HepG2 (cell line): ENCODE data around the gene KRTCAP2. TPM values are rescaled to one million over a fixed set of nuclear protein-coding genes. Genes with fewer than 3 reads are reported as not detected.
A peak's percentile ranks its signal among the peaks of the same experiment; 100 is the strongest.

Source experiments
- ARID2 ChIP-seq: sonication (generic); formaldehyde crosslinking; IDR thresholded peaks from 2 replicates; pipeline ENCODE4 v1.8.1; 2022; ENCODE audit warnings: mild to moderate bottlenecking, missing genetic modification reagents, borderline replicate concordance
- CREB1 ChIP-seq, 2 experiments: fragments of 450-650 bp in 1 of 2; IDR thresholded peaks; 2 replicates each; pipeline ENCODE4 v1.6.1; 2016 to 2017; ENCODE audit warnings: control low read depth in 1 of 2, mild to moderate bottlenecking in 1 of 2, missing compliant biosample characterization in 1 of 2, missing genetic modification characterization in 1 of 2
- CREM ChIP-seq, 2 experiments: sonication (generic) in 1 of 2; formaldehyde crosslinking in 1 of 2; IDR thresholded peaks; 2 replicates each; pipeline versions ENCODE4 v1.4.0 to v1.6.1; 2016 to 2020; ENCODE audit warnings: antibody characterized with exemption in 1 of 2, mild to moderate bottlenecking in 1 of 2, missing genetic modification reagents in 1 of 2
- DMAP1 ChIP-seq: IDR thresholded peaks from 2 replicates; pipeline ENCODE4 v1.6.1; 2016
- DNMT3B ChIP-seq: conservative IDR thresholded peaks from 2 replicates; pipeline ENCODE4 v1.6.1; 2016; ENCODE audit warnings: missing biosample characterization, control low read depth
- HOXD1 ChIP-seq: sonication (generic); formaldehyde crosslinking; IDR thresholded peaks from 2 replicates; pipeline ENCODE4 v1.5.0; 2020; ENCODE audit warnings: missing genetic modification reagents
- KDM5A ChIP-seq: fragments of 200-600 bp; sonication (generic); IDR thresholded peaks from 2 replicates; pipeline ENCODE4 v1.7.0; 2018; ENCODE audit warnings: antibody characterized with exemption, mild to moderate bottlenecking, low read length, borderline replicate concordance
- KLF9 ChIP-seq: IDR thresholded peaks from 2 replicates; pipeline ENCODE4 v1.6.1; 2016; ENCODE audit warnings: low read depth
- SIN3A ChIP-seq: IDR thresholded peaks from 2 replicates; pipeline ENCODE4 v1.6.1; 2011; ENCODE audit warnings: low read depth, mild to moderate bottlenecking, control low read depth, low read length, borderline replicate concordance
- SPEN ChIP-seq: sonication (generic); formaldehyde crosslinking; IDR thresholded peaks from 2 replicates; pipeline ENCODE4 v1.5.1; 2020; ENCODE audit warnings: low read depth, mild to moderate bottlenecking, missing genetic modification reagents
- UBTF ChIP-seq: sonication (generic); formaldehyde crosslinking; IDR thresholded peaks from 2 replicates; pipeline ENCODE4 v1.4.0; 2020; ENCODE audit warnings: mild to moderate bottlenecking, missing genetic modification reagents
- ZBTB7A ChIP-seq: sonication (generic); formaldehyde crosslinking; IDR thresholded peaks from 2 replicates; pipeline ENCODE4 v1.8.0; 2022; ENCODE audit warnings: mild to moderate bottlenecking, missing genetic modification reagents
- ZFP36L1 ChIP-seq: sonication (generic); formaldehyde crosslinking; IDR thresholded peaks from 2 replicates; pipeline ENCODE4 v1.8.0; 2022; ENCODE audit warnings: mild to moderate bottlenecking, missing genetic modification reagents, moderate library complexity
- ZNF318 ChIP-seq: sonication (generic); formaldehyde crosslinking; IDR thresholded peaks from 2 replicates; pipeline ENCODE4 v1.4.0; 2020; ENCODE audit warnings: mild to moderate bottlenecking, missing genetic modification reagents
- ZNF574 ChIP-seq: sonication (generic); formaldehyde crosslinking; IDR thresholded peaks from 2 replicates; pipeline ENCODE4 v1.4.0; 2020; ENCODE audit warnings: missing genetic modification reagents
- ZNF878 ChIP-seq: sonication (generic); formaldehyde crosslinking; IDR thresholded peaks from 2 replicates; pipeline ENCODE4 v1.8.1; 2023; ENCODE audit warnings: mild to moderate bottlenecking, missing genetic modification reagents, moderate library complexity
- polyA plus RNA-seq, 8 experiments: library from polyadenylated mRNA; depleted of rRNA in 3 of 8; stranded (reverse) in 7 of 8; unstranded in 1 of 8; fragments of >200 nt; fragmentation: Illumina TruSeq in 4 of 8; extraction: Trizol in 4 of 8; gene quantifications; 2 replicates each; pipeline versions ENCODE4 v1.2.1 to v1.2.3, GENCODE V29; 2011 to 2016; ENCODE audit warnings: low read depth in 4 of 8, missing spikeins in 1 of 8, mixed read lengths in 1 of 8; ENCODE audit not compliant: insufficient read depth in 1 of 8
- total RNA-seq, 5 experiments: library from RNA; depleted of rRNA; stranded (reverse); fragments of >200 nt; fragmentation: Illumina TruSeq; extraction: Trizol; gene quantifications; 2 replicates each; pipeline ENCODE4 v1.2.3, GENCODE V29; 2016; ENCODE audit warnings: low read depth in 1 of 5

The KRTCAP2 gene
- total and polyA plus RNA-seq, 2 of the 13 experiments (the other 11 are each of a cell fraction or from before 2014, with no cell fraction given), result 77.3 to 79.4 TPM

- peak; percentile 97 for TF ChIP-seq ZNF318
- TF ChIP-seq SIN3A, result peak; percentile 52; the same call in 1 of the 2 replicates
- no peak; the same call in 1 of the 2 replicates for TF ChIP-seq UBTF (CRISPR knock-in tag)
- TF ChIP-seq KDM5A, result peak; percentile 25; the same call in 1 of the 2 replicates
- TF ChIP-seq CREB1 (IDR thresholded peaks at IDR 0.05), result peak; percentile 78
- TF ChIP-seq CREB1 (CRISPR knock-in tag; IDR thresholded peaks at IDR 0.05), result no peak
- peak; percentile 48 for TF ChIP-seq ZNF574 (CRISPR knock-in tag)
- 0 out of 2 replicates have a peak, but pooled peaks have one; percentile 51 for TF ChIP-seq HOXD1 (CRISPR knock-in tag)
- TF ChIP-seq ZNF878 (CRISPR knock-in tag), result peak; percentile 79
- peak; percentile 70; the same call in 1 of the 2 replicates for TF ChIP-seq ARID2 (CRISPR knock-in tag)
- TF ChIP-seq SPEN (CRISPR knock-in tag), result peak; percentile 77; the same call in 1 of the 2 replicates
- TF ChIP-seq KLF9 (CRISPR knock-in tag), result no peak
- TF ChIP-seq ZFP36L1 (CRISPR knock-in tag), result peak; percentile 22; the same call in 1 of the 2 replicates
- TF ChIP-seq DMAP1, result 0 out of 2 replicates have a peak, but pooled peaks have one; percentile 14
- TF ChIP-seq ZBTB7A (CRISPR knock-in tag), result peak; percentile 83
- peak; percentile 60 for TF ChIP-seq CREM (IDR thresholded peaks at IDR 0.05)
- no peak for TF ChIP-seq CREM (CRISPR knock-in tag; IDR thresholded peaks at IDR 0.05)
- TF ChIP-seq DNMT3B (CRISPR knock-in tag), result peak; percentile 84; the same call in 1 of the 2 replicates
Observed at GRCh38 chr1:155134880-155135414, 38.2 kb downstream of the KRTCAP2 start (continued).
